ENCODE measurements around the gene OS9.

OS9 gene

DNA sequence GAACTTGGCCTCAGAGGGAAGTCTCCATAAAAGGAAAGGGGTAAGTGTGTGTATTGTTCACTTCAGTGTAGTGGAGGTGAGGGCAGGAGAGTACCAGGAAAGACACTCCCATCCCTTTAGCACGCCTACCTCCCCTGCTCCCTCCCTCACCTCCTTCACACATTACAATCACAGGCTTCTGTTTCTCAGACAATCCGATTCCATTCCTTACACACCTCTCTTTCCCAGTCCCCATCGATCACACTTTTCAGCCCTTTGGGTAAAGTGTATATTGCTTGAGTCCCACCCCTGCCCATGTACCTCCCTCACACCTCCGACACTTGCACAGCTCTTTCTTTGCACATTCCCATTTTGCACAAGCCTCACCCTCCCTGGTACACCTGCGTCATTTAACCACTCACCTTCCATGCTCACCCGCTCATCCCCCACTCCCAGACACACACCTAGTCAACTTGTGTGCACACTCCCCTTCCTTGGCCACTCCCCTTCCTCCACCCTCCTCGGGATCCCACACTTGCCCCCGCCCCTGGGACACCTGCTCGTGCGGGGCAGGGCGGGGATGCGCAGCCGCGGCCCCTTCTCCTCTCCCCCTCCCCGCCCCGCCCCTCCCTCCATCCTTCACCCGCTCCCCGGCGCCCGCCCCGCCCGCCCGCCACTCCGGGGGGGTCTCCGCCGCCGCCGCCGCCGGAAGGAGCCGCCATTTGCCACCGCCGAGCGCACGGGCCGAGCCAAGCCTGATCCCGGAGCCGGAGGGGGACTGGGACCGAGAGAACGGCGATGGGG is 60.7 kb downstream of the OS9 start, which contains the start of gene MARCHF9:
TSS of gene MARCHF9 (plus strand) at position 693 of the 783 bp plus-strand sequence. CDS start 426 bp downstream, outside the sequence.
- DNase-seq, result peak; percentile 79

DNA sequence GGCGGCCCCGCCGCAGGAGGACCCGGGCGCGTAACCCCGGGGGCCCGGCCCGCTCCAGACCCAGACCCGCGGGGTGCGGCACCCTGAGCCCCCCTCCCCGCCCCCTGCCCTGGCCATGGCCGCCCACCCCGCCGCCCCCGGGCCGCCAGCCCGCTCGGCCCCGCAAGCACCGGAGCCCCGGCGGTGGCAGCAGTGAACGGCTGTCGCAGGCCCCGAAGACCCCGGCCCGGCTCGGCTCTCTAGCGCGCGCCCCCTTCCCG is 61.2 kb downstream of the OS9 start:
- DNase-seq, result no peak

GRCh38 chr12:57755454-57756372 is 61.8 kb downstream of the OS9 start:
- DNase-seq, result no peak

DNA sequence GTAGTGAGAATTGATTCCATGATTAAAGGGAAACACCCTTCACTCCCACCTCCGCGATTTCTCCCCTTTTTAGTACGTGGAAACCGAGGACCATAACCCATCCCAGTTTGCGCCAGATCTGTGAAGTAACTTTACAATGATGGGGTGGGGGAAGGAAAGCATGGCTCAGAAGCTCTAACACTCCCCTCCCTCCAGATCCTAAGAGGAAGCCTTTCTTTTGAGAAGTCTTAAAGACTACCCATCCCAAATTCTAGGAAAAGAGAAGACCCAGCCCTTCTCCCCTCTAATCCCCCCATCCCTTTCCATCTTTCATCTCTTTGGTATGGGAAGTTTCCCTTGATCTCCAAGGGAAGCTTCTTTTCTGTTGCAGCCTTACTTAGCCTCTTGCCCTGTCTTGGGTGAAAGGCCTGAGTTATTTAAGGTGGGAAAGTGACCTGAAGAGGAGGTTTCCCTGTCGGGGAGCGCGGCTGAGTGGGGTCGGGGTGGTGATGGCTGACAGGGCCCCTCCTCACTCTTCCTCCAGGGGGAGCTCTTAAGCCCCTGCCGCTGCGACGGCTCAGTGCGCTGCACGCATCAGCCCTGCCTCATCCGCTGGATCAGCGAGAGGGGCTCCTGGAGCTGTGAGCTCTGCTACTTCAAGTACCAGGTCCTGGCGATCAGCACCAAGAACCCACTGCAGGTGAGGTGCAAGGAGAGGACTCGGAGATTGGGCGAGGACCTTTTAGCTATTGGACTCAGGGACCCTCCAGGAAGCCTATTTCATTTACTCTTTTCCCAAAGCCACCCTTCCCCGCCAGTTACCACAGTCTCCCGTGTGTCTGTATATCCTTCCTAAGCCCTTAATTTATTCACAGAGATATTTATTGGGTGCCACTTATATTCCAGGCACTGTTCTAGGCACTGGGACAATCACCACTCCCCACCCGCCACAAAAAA is 62.7 kb downstream of the OS9 start:
- DNase-seq, result peak; percentile 14

DNA sequence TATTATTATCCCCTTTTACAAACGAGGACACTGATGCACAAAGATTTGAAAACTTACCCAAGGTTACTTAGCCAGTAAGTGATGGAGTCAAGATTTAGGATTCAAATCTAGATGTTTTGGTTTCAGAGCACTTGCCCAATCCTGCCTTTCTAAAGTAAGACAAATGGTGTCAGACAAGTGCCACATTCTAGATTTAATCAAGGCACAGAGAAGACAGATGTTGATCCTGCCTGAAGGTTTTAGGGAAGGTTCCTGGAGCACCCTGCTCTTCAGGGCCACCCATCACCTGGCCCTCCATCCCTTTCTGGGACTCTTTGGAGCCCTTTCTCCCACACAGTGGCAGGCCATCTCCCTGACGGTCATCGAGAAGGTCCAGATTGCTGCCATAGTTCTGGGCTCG is 63.8 kb downstream of the OS9 start:
- no peak for DNase-seq

- no peak for DNase-seq
These were observed 64.8 kb downstream of the OS9 start for GRCh38 chr12:57758552-57759359.

DNA sequence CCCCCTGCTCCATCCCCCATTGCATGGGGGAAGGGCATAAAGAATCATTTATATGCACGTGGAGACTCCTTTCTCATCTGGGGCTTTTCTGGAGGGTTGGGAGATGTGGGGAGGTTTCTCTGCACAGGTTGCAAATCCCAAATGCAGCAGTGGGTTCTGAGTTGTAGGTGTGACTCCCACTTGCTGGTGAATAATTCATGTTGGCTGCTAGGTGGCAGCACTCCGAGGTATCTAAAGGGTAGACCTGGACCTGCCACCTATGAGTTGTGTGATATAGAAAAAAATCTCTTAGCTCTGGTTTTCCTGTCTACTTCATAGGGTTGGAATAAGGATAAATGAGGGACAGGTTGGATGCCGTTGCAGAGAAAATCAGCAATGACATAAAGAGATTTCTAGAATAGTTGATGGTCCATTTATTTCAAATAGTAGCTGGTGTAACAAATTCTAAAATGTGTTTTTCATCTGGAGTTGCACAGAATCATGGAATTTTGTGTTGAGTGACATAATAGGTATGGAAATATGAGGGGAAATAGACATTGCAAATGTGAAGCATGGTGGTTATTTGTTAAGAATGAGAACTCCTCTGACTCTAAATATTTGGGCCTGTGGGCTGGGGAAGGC is 65.5 kb downstream of the OS9 start:
- DNase-seq, result no peak

GRCh38 chr12:57760347-57760982 is 66.5 kb downstream of the OS9 start:
- DNase-seq, result no peak

GRCh38 chr12:57761391-57761998 is 67.6 kb downstream of the OS9 start:
- DNase-seq, result no peak

GRCh38 chr12:57762463-57762862 is 68.5 kb downstream of the OS9 start:
- DNase-seq, result no peak

DNA sequence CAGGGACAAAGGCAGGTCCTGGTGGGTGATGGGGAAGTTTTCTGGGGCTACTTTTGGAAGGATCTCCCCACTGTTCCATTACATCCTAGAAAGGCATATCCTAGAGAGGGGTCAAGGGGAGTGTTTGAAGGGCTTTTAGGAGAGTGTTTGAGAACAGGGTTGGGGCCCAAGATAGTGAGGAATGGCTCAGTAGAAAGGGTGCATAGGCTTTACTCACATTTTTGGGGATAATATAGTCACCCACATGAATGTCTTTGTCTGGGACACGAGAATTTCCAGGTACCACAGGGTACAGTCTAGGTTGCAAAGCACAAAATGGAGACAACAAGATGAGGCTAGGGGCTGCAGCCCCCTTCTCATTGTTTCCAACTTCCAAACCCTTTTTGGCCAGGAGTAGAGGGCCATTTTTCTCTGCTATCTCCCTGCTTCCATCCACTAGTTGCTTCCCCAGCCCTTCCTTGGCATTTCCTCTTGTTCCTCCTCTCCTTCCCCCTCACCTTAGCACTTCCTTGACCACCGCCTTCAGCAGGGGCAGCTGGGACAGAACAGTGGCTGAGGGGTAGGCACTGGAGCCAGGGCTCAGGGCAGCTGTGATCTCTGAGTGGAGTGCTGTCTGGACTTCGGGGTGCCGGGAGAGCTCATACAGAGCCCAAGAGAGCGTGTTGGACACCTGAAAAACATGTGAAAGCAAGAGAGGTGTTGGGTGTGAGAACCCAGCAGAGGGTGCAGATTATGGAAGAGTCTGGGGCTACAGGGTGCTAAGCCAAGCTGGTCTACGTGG is 70.1 kb downstream of the OS9 start:
- DNase-seq, result no peak

GRCh38 chr12:57764662-57765002 is 70.7 kb downstream of the OS9 start:
- DNase-seq, result no peak

GRCh38 chr12:57765003-57765697 is 71.2 kb downstream of the OS9 start:
- peak; percentile 21 for DNase-seq

GRCh38 chr12:57765698-57766463 is 71.9 kb downstream of the OS9 start:
- no peak for DNase-seq

DNA sequence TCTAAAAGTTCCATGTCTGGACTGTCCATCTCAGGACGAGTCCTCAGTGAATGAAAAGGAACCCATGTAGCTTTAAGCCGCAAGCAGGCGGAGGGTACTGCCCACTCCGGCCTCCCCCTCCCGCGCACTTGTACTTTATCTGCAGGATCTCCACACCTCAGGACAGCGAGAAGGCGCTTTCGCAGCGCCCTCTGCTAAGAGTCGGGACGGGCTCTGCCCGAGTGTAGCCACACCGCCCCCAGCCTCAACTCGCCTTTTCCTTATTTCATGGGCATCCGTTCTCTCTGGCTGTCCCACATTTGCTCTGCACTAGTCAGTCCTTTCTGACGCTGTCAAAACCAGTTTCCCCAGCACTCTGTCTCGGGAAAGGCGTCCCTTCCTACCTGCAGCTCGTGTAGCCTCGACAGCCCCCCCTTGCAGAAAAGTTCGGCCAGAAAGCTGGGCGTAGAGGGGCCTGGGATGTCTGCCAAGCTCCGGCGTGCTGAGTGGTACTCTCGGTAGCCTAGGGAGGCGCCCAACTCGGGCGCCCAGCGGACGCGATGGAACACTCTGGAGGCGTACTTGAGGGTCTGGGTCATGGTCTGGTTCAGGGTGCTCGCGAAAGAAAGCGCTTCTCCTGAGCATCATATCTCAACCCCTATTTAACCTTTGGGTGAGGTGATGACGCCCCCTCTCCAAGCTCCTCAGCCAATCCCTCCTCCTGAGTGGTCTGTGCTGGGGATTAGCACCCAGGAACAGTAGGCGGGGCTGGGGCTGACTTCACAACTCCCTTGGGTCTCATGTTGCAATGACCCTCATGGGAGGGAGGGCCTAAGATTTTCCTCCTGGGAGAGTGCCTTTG is 72.8 kb downstream of the OS9 start, which contains the start of gene CYP27B1:
TSS of gene CYP27B1 (minus strand) at position 615 of the 841 bp plus-strand sequence. CDS start at position 578, 37 bp downstream.
- DNase-seq, result peak; percentile 13

DNA sequence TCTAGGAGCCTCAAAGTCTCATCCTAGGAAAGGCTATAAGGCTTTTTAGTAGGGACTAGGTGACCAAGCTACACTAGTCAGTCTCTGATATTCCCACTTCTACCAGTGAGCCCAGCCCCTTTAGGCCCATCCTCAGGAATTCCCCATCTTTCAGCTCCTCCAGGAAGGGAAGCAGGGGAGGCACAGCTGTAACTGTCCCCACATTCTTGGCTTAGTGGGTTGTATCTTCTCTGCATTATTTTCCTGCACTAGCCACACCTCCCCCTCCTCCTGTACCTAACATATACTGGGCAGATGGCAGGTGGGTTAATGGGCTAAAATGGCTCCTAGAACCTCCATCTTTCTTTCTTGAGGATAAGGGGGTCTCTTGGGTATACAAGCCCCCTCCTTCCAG is 73.4 kb downstream of the OS9 start:
- DNase-seq, result no peak

DNA sequence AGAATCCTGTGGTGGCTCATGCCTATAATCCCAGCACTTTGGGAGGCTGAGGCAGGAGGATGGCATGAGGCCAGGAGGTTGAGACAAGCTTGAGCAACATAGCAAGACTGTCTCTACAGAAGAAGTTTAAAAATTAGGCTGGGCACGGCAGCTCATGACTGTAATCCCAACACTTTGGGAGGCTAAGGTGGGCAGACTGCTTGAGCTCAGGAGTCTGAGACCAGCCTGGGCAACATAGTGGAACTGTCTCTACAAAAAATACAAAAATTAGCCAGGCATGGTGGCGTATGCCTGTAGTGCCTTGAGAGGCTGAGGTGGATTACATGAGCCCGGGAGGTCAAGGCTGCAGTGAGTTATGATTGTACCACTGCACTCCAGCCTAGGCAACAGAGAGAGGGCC is 73.9 kb downstream of the OS9 start:
- no peak for DNase-seq

Data from NCI-H526 treated with DMSO at 0.1 percent for 48 hours (cell line).